MV-4-11 (cell line): ENCODE data around the gene HTR6.

Source experiments
- DNase-seq: peaks from one replicate; lab custom pipeline; 2025; lab: John Stamatoyannopoulos, UW

The HTR6 gene

DNA sequence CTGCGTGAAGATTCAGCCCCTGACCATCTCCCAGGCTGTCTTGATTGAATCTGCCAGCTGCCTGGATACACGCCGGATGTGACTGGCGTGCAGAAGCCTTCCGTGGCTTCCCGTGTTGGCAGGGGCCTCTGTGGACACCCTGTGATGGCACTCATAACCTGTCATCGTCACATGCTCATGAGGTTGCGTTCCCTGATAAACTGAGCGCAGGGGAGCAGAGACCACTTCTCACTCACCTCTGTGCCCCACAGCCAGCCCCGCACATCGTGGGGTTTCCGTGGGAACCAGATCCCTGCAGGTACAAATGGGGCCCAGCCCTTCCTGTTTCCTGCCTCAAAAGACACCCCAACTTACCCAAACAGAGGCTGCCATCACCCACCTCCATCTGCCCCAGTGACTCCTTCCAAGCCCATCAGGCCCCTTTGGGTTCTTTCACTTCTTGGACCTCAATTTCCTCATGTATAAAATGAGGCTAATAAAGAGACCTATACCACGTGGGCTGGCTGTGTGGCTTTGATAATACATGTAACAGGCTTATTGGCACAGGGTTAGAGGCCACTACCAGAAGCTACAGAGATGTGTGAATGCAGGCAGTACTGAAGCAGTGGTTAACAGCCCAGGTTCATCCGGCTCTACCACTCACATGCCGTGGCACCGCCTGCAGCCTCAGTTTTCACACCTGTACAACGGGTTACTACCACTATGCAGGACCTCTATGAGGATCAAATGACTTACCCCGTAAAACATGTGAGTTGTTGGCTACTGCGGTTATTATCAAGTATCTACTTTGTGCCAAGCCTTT is 23.6 kb downstream of the HTR6 start:
- DNase-seq: no peak

DNA sequence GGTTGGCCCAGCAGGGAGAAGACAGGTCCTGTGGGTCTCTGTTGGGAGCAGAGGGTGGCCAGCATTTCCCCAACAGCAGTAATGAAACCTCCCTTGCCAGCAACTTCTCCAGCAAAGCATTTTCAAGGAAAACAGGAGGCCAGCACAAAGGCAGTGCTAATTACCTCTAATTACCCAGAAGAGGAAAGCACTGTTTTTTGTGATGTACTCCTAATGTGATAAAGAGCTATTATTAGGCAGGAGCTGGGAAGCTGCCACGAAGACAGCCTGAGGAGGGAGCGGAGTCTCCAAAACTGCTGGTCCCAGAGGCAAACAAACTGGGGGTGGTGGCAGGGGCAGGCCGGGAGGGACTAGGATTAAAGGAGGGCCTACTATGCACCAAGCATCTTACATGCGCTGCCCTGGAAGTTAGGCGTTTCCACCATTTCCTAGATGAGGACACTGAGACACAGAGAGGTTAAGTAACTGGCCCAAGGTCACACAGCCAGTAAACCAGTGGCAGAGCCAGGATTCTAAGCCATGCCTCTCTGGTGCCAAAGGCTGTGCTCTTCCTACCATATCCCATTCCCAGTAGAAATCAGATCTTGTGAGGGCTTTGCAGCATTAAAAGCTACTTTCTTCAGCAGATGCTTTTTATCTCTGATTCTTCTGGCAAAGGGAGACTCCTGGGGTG is 24.5 kb downstream of the HTR6 start:
- no peak for DNase-seq

DNA sequence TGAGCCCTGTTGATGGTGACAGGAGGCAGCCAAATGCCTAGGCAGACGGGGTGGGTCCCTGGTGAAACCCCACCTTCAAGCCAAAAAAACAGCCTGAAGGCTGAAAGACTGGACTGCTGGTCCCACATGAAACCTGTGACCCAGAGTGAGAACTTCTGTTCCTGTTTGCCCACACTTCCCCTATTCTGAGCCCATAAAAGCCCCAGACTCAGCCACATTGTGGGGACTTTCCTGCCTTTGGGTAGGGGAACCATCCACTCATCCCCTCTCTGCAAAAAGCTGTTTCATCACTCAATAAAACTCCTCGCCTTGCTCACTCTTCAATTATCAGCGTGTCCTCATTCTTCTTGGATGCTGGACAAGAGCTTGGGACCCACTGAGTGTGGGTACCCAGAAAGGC is 25.2 kb downstream of the HTR6 start:
- DNase-seq: peak; percentile 25

DNA sequence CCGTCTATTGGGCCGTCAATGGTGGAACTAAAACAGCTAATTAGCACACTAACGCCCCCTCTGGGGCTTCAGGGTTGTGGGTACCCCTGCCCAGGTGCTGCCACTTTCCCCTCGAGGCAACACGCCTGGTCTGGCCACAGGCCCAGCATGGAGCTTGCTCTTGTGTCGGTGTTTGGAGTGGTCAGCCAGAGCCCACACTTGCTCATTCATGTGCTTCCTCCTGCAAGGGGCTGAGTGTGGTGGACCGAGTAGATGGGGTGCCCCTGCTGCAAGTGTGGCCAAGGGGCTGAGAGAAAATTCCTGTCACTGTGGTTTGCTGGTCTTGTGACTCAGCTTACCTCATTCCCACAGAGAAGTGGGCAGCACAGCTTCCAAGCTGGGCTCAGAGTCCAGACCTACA is 25.7 kb downstream of the HTR6 start:
- no peak for DNase-seq

DNA sequence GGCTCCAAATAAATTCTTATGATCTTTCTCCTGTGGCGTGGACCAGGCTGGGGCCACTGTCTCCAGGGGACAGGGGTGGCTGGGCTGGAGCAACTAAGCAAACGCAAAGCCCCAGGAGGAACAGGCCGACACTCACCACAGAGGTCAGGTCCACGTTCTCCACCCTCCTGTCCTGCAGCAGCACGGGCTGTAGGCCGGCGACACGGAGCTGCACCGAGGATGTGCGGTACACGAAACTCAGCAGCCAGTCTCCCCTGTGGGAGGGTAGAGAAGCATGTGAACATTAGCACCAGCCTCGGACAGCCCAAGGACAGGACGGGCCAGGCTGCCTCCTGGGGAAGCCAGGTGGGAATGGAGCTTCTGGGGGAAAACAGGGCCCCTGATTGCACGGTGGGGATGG is 29.6 kb downstream of the HTR6 start:
- DNase-seq: no peak

DNA sequence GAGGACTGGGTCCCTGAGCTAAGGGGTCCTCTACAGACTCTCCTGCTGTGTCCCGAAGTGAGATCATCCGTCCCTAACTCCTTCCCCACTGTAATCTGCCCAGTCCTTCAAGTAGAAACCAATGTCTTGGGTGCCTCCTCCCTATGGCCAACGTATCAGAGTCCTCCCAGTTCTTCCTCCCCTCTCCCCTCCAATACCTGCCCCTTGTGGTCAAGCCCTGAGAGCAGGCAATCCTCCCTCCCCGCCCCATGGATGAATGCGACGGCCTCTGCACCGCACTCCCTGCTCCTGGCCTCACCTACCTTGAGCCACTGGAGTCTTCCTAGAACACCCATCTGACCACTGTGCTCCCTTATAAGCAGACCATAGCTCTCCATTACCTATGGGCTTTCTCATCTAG is 31.1 kb downstream of the HTR6 start:
- DNase-seq: no peak

DNA sequence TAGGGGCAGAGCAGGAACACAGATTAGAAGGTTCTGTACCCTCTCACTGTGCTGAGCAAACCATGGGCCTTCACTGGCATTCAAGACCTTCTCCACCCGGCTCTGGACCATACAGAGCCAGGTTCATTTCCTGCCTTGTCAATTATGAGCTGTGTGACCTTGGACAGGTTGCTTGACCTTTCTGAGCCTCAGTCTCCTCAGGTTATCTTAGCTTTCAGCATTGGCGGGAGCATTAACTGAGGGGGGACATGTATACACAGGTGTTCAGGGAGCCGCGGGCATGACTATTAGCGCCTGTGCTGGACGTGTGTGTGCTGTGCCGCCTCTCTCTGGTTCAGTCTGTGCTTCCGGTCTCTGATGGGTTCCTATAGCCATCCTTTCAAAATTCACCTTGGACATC is 32.1 kb downstream of the HTR6 start:
- no peak for DNase-seq

DNA sequence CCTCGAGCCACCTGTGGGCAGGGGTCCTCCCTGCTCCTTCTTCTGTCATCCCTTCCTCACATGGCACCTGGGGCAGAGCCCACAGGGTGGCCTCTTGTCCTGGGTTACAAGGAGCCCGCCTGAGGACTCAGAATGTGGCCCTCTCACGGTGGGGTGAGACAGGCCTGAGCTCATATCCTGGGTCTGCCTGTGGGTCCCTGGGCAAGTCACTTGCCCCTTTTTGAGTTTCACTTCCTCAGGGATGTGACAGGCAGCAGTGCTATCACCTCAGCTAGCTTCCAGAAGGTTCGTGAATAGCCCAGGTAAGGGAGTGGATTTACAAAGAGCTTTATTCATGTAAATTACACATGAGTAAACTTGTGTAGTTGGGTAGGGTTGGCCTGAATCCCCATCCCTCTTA is 33.5 kb downstream of the HTR6 start:
- peak; percentile 15 for DNase-seq

DNA sequence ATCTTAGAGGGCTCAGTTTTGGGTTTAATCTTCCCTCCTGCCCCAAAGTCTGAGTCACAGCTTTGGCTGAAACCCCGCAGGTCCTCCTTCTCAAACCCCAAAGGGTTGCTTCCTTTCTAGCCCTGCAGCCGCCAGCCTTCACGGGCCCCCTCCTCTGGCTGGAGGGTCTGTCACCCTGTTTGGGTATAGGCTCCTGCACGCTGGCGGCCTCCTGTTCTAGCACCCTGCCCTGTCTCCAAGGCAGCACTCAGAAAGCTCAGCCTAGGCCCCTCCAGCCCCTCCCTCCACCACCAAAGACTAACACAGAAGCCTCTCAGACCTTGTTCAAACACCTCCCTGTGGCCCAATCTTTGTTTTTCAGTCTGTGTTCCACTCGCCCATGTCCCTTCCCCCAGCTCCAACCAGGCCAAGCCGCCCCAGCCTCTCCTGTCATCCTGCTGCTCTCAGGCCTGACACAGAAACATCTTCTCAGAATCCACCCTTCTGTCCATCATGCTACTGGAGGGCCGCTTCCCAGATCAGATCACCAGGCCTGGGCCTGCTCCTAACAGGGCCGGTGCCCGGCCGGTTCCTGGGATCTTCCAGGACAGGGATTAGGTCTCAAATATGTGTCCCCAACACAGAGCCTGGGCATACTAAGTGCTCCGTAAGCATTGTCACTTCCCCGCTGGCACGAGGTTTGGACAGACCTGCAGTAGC is 35.6 kb downstream of the HTR6 start:
- DNase-seq: peak; percentile 20

DNA sequence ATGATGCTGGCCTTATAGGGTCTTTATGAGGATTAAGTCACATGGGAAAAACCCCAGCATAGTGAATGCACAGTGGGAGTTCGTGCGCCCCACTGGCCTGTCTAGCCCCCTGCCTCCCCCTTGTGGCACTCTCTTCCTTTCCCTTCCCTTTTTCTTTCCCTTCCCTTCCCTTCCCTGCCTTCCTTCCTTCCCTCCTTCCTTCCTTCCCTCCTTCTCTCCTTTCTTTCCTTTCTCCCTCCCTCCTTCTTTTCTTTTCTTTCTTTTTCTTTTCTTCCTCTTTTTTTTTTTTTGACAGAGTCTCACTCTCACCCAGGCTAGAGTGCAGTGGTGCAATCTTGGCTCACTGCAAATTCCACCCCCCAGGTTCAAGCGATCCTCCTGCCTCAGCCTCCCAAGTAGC is 38.6 kb downstream of the HTR6 start:
- DNase-seq: no peak

DNA sequence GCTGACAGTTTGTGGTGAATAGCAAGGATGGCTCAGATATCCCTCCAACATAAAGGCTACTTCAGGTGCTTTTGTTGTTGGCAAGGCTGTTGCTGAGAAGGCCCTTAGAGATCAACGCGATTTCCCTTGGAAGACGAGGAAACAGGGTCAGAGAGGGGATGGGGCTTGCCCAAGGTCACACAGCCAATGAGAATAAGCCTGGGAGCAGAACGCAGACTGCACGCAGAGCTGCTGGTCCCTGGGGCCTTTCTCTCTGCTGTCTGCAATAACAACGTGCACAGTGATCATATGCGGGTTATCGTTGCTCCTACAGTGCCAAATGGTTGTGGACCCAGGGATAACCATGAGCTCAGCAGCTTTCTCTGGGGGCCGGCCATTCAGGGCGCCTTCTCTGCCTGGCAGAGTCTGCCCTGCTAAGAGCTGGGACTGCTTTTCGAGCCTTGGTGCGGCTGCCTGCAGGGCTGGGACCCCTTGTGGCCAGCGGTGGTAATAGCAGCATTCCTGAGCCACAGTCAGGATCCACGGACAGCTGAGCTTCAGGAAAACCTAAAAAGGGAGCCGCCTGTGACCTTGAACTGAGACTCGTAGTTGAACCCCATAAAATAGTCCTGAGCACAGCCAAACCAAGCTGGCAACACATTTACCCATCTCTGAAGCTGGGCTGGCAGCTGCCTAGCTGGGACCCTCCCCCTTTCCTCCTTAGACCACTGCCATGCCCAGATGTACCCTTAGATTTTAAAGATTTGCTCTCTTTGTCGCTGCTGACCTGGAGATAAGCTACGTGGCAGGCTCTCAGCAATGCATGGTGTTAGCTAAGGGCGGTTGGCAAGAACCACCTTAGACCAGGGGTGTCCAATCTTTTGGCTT is 39.8 kb downstream of the HTR6 start:
- DNase-seq: peak; percentile 34

DNA sequence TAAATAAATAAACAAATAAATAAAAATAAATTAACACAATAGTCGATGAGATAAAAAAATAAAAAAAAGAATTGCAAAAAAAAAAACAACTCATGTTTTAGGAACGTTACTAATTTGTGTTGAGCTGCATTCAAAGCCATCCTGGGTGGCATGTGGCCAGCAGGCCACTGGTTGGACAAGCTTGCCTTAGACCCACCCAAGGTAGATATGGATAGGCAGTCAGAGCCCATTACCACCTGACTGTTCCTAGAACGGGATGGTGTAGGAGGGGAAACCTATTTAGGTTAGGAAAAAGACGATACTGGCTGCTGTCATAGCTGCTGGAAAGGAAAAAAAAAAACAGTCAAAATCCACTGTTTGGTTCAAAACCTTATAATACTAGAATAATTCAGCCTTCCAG is 40.8 kb downstream of the HTR6 start:
- no peak for DNase-seq

DNA sequence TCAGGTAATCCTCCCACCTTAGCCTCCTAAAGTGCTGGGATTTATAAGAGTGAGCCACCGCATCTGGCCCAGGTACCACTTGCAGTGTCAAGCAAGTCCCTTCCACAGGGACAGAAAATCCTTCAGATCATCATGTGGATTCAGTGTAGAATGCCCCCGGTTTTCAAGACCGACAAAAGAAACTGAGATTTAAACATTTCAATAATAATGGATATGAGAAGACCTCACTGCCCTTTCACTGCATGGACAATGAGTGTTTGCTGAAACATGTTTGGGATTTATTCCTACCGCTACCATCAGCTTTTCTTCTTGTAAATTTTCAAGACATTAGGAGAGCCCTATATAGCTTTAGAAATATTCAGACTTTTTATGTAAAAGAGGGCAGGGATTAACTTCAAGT is 41.5 kb downstream of the HTR6 start:
- DNase-seq: no peak

DNA sequence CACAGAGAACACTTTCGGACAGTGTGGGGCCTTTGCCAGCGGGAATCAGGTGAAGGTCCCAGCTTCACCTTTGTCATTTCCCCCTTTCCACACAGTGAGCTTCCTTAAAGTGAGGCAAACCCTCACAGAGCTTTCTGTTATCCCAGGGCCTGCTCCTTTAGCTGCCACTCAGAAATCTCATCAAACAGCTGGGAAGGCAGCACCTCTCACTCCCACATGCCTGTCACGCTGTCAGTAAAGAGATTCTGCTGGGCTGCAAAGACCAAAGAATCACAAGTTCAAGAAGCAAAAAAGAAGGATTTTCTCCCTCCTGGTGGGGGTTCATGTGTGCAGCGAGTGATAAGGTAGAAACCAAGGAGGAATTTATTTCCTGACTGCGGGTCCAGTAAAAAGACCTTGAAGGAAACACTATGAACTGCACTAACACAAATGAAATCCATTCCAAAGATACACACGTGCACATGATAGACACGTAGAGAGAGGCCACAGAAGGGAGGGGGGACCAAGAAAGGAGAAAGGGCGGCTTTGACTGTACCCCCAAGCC is 44.0 kb downstream of the HTR6 start:
- DNase-seq: no peak

DNA sequence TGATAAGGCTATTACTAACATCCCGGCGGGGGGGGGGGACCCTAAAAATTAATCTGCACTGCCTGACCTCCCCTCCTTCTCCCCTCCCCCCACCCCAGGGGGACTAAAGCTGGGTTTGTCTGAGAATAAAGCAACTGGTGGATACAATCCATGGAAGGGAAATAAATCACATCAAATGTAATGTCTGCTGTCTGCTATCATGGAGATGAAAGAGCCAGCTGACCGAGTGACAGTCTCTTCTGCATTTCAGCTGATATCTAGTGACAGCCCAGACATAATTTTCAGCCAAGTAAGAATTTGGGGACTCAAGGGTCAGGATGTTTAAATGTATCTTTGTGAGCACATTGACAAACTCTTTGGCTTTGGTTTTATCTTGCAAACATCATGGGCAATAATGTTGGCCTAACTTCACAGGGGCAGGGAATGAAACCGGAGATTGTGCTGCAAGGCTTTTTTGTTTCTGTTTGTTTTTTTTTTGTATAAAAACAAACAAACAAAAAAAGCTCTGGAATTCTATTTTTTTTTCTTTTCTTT is 44.7 kb downstream of the HTR6 start:
- DNase-seq: no peak

DNA sequence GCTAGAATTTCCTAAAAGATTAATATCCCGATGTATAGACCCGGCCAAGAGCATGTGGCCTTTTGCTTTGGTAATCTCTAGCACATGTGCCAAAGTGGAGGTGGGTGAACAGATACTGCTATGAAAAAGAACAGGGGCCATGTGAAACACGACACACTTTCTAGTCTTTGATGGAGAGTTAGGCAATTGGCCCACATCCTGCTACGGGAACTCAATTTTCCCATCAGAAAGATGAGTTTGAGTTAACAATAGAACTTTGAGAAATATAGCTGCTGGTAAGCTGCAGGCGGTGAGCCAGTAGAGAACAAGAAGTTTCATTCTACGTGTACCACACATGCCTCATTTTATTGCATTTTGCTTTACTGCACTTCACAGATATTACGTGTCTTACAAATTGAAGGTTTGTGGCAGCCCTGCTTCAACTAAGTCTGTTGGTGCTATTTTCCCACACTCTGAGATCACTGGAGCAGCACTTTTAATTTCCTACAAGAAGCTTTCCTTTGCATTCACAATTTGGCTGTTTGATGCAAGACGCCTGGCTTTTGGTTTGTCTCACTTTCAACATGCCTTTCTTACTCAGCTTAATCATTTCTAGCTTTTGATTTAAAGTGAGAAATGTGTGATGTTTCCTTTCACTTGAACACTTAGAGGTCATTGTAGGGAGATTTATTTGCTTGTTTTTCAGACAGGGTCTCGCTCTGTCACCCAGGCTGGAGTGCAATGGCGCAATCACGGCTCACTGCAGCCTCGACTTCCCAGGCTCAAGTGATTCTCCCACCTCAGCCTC is 46.3 kb downstream of the HTR6 start:
- peak; percentile 34 for DNase-seq

DNA sequence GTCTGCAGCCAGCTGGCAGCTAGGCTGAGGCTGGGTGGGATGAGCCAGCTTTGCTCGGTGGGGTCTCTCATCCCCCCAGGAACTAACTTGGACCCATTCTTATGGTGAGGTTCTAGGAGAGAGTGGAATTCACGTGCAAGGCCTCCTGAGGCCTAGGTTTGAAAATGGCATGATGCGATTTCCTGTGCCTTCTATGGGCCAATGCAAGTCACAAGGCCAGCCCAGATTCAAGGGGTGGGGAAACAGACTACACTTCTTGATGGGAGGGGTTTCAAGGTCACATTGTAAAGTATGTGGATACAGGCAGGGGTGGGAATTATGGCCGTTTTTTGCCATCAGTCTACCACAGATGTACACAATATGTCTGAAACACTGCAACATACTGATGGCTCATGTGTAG is 48.3 kb downstream of the HTR6 start:
- DNase-seq: no peak

DNA sequence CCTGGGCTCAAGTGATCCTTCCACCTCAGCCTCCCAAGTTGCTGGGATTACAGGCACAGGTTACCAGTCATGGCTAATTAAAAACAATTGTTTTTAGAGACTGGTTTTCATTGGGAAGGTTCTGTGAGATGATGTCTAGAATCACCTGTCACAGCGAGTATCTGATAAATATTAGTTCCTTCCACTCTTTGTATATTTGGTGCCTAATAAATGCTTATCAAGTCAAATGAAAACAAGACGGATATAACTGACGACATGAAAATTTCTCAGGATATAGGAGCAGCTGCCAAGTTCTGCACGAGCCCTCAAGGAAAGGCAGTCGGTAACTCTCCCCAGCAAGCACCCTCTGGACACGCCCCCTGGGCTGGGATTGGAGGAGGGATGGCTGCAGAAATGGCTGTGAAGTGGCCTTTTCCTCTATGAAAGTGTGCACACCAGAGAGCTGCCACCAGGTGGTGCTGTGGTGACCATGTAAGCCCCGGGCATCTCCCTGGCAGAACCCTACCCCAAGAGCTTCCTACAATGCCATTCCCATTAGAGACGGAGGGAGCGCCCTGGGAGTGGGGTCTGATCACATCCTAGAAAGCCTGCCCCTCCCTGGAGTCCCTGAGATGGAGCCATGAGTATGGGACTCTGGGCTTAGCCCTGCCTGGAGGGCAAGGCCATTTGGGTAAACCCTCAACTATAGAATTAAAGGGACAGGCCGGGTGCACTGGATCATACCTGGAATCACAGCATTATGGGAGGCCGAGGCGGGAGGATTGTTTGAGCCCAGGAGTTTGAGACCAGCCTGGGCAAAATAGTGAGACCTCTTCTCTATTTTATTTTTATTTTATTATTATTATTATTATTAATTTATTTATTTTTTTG is 50.9 kb downstream of the HTR6 start:
- peak; percentile 90 for DNase-seq

DNA sequence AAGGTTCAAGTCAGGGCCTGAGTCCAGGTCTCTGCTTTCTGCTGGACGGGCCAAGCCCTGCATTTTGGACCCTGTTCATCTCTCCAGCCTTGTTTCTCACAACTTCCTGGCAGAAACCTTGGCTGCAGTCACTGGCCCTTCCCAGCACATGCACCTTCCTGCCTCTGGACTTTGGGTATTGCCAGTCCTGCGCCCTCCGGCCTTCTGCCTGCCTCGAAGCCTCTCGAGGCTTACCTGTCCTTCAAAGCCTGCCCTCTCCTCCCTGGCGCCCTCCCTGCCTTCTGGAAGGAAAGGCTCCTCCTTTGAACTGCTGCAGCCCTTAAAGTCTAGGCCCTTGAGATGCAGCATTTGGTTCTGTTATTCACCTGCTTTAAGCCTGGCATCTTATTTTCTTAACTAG is 52.8 kb downstream of the HTR6 start:
- DNase-seq: no peak

DNA sequence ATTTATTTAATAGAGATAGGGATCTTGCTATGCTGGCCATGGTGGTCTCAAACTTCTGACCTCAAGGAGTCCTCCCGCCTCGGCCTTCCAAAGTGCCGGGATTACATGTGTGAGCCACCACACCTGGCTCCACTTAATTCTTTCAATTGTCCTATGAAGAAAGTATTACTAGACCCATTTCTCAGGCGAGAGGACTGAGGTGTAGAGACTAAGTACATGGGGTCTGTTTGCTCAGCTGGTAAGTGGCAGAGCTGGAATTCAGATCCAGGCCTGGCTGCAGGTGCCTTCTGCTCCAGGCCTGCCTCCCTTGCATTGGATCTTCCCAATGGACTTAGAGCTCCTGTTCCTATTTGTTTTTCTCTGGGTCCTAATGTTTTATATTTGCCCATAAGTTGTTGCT is 55.5 kb downstream of the HTR6 start:
- DNase-seq: no peak
